IMR-90 (cell line): ENCODE measurements around the gene ADGRV1. TPM values are rescaled to one million over a fixed set of nuclear protein-coding genes. Genes with fewer than 3 reads are reported as not detected.

ENCODE experiments used
- ATAC-seq: fragments of 200-7000 bp; cut with Tn5 transposase; 2 replicates; pipeline ENCODE4 v1.9.1; 2020; ENCODE audit warnings: low read depth, mild to moderate bottlenecking, moderate library complexity
- BruUV-seq: library from RNA; stranded (reverse); fragments of 400-500 nt; replicated peaks from 2 replicates; lab custom pipeline; 2021; lab: Mats Ljungman, UMichigan
- CTCF ChIA-PET: fragments of 300-600 bp; formaldehyde crosslinking; extraction: SDS; loops from one replicate; lab custom pipeline; 2021; ENCODE audit warnings: antibody characterized with exemption; lab: Yijun Ruan, JAX
- POLR2A ChIA-PET: fragments of 300-600 bp; sonication (Branson Sonifier 250); formaldehyde crosslinking; loops from one replicate; lab custom pipeline; 2022; ENCODE audit warnings: antibody characterized with exemption; ENCODE audit not compliant: unreplicated experiment; lab: Charles Lee
- DNase-seq: peaks from one replicate; pipeline ENCODE4 v3.0.0; 2013
- H2AFZ ChIP-seq: replicated peaks from 2 replicates; pipeline ENCODE3; 2013; ENCODE audit warnings: low read length, mild to moderate bottlenecking; ENCODE audit not compliant: poor library complexity
- H2AK5ac ChIP-seq: 2 replicates; pipeline ENCODE4 v1.6.1; 2013; ENCODE audit warnings: low read depth, low read length, inconsistent platforms
- H2AK9ac ChIP-seq: replicated peaks from 2 replicates; pipeline ENCODE3; 2013; ENCODE audit warnings: mild to moderate bottlenecking, low read depth, low read length, moderate library complexity; ENCODE audit not compliant: poor library complexity
- H2BK120ac ChIP-seq: 2 replicates; pipeline ENCODE4 v1.6.1; 2013; ENCODE audit warnings: low read depth, low read length, inconsistent platforms
- H2BK15ac ChIP-seq: 3 replicates; pipeline ENCODE4 v1.6.1; 2013; ENCODE audit warnings: low read depth, low read length, inconsistent platforms
- H2BK20ac ChIP-seq: 2 replicates; pipeline ENCODE4 v1.6.1; 2013; ENCODE audit warnings: low read depth, mild to moderate bottlenecking, inconsistent platforms, low read length, moderate library complexity
- H2BK5ac ChIP-seq: 2 replicates; pipeline ENCODE4 v1.6.1; 2013; ENCODE audit warnings: mild to moderate bottlenecking, low read depth, low read length, inconsistent platforms; ENCODE audit not compliant: poor library complexity, severe bottlenecking
- H3K14ac ChIP-seq: replicated peaks from 2 replicates; pipeline ENCODE4 v1.6.1; 2013; ENCODE audit warnings: low read depth, low read length, inconsistent platforms
- H3K18ac ChIP-seq: 2 replicates; pipeline ENCODE4 v1.6.1; 2013; ENCODE audit warnings: low read depth, low read length, control low read depth
- H3K23ac ChIP-seq: 2 replicates; pipeline ENCODE4 v1.6.1; 2013; ENCODE audit warnings: low read depth, low read length, inconsistent platforms
- H3K27ac ChIP-seq: 2 replicates; pipeline ENCODE4 v1.5.1; 2013; ENCODE audit warnings: mild to moderate bottlenecking, control low read depth, low read length; ENCODE audit not compliant: insufficient read depth
- H3K27me3 ChIP-seq: 2 replicates; pipeline ENCODE4 v1.6.1; 2013; ENCODE audit warnings: low read length; ENCODE audit not compliant: control insufficient read depth, insufficient read depth
- H3K36me3 ChIP-seq: 2 replicates; pipeline ENCODE4 v1.6.1; 2013; ENCODE audit warnings: low read length, mixed read lengths; ENCODE audit not compliant: control insufficient read depth, insufficient read depth
- H3K4ac ChIP-seq: 2 replicates; pipeline ENCODE4 v1.6.1; 2013; ENCODE audit warnings: low read depth, low read length, inconsistent platforms
- H3K4me1 ChIP-seq: 2 replicates; pipeline ENCODE4 v1.6.1; 2013; ENCODE audit warnings: low read length, mixed read lengths; ENCODE audit not compliant: control insufficient read depth, insufficient read depth
- H3K4me2 ChIP-seq: 2 replicates; pipeline ENCODE4 v1.6.1; 2013; ENCODE audit warnings: low read depth, mild to moderate bottlenecking, control low read depth, low read length, moderate library complexity
- H3K4me3 ChIP-seq: 2 replicates; pipeline ENCODE4 v1.5.1; 2013; ENCODE audit warnings: low read depth, mild to moderate bottlenecking, control low read depth, low read length, moderate library complexity; ENCODE audit not compliant: insufficient read depth
- H3K56ac ChIP-seq: 2 replicates; pipeline ENCODE4 v1.6.1; 2013; ENCODE audit warnings: low read length, inconsistent platforms; ENCODE audit not compliant: insufficient read depth; ENCODE audit errors: extremely low read depth
- H3K79me1 ChIP-seq, 2 experiments: 2 replicates each; pipeline ENCODE4 v1.6.1; 2013; ENCODE audit warnings: low read length in 2 of 2, inconsistent platforms in 1 of 2, low read depth in 1 of 2
- H3K9ac ChIP-seq: 2 replicates; pipeline ENCODE4 v1.6.1; 2013; ENCODE audit warnings: low read depth, low read length, control low read depth
- H3K9me1 ChIP-seq: 2 replicates; pipeline ENCODE4 v1.6.1; 2013; ENCODE audit warnings: low read length, inconsistent platforms; ENCODE audit not compliant: insufficient read depth
- H3K9me3 ChIP-seq: 2 replicates; pipeline ENCODE4 v1.6.1; 2013; ENCODE audit warnings: low read length; ENCODE audit not compliant: control insufficient read depth, insufficient read depth
- H4K20me1 ChIP-seq: 2 replicates; pipeline ENCODE4 v1.6.1; 2013; ENCODE audit warnings: low read length, inconsistent platforms; ENCODE audit not compliant: insufficient read depth
- H4K5ac ChIP-seq: 2 replicates; pipeline ENCODE4 v1.6.1; 2013; ENCODE audit warnings: mild to moderate bottlenecking, low read depth, low read length, control low read depth
- H4K8ac ChIP-seq, 2 experiments: 2 replicates each; pipeline ENCODE4 v1.6.1; 2013; ENCODE audit warnings: low read depth in 2 of 2, low read length in 2 of 2, control low read depth in 1 of 2, inconsistent platforms in 1 of 2
- H4K91ac ChIP-seq: 2 replicates; pipeline ENCODE4 v1.6.1; 2013; ENCODE audit warnings: low read depth, low read length, inconsistent platforms; ENCODE audit not compliant: insufficient read depth
- BHLHE40 ChIP-seq: fragments of 150-350 bp; IDR thresholded peaks from 2 replicates; pipeline ENCODE4 v1.6.1; 2016; ENCODE audit warnings: mild to moderate bottlenecking, low read depth, low read length
- CEBPB ChIP-seq: IDR thresholded peaks from 2 replicates; pipeline ENCODE4 v1.6.1; 2012; ENCODE audit warnings: low read depth, low read length, improper control_type of control experiment
- CHD1 ChIP-seq: IDR thresholded peaks from 2 replicates; pipeline ENCODE4 v1.6.1; 2012; ENCODE audit warnings: low read depth, low read length, improper control_type of control experiment
- ELK1 ChIP-seq: fragments of 150-350 bp; IDR thresholded peaks from 2 replicates; pipeline ENCODE4 v1.6.1; 2016; ENCODE audit warnings: low read depth, mild to moderate bottlenecking, low read length, moderate library complexity, borderline replicate concordance
- FOS ChIP-seq: fragments of 150-350 bp; IDR thresholded peaks from 2 replicates; pipeline ENCODE4 v1.6.1; 2016; ENCODE audit warnings: low read depth, low read length
- MAFK ChIP-seq: IDR thresholded peaks from 2 replicates; pipeline ENCODE4 v1.6.1; 2012; ENCODE audit warnings: low read depth, low read length, improper control_type of control experiment
- MAZ ChIP-seq: IDR thresholded peaks from 2 replicates; pipeline ENCODE4 v1.6.1; 2012; ENCODE audit warnings: low read depth, mild to moderate bottlenecking, low read length, improper control_type of control experiment, moderate library complexity, borderline replicate concordance
- MXI1 ChIP-seq: IDR thresholded peaks from 2 replicates; pipeline ENCODE4 v1.6.1; 2012; ENCODE audit warnings: low read depth, mild to moderate bottlenecking, low read length, moderate library complexity, borderline replicate concordance
- NFE2L2 ChIP-seq: fragments of 150-350 bp; IDR thresholded peaks from 2 replicates; pipeline ENCODE4 v1.6.1; 2016; ENCODE audit warnings: low read depth, mild to moderate bottlenecking, low read length
- POLR2A ChIP-seq: IDR thresholded peaks from 2 replicates; pipeline ENCODE4 v1.6.1; 2012; ENCODE audit warnings: mild to moderate bottlenecking, low read depth, low read length
- RAD21 ChIP-seq: IDR thresholded peaks from 2 replicates; pipeline ENCODE4 v1.6.1; 2012; ENCODE audit warnings: low read length, improper control_type of control experiment
- RCOR1 ChIP-seq: IDR thresholded peaks from 2 replicates; pipeline ENCODE4 v1.6.1; 2012; ENCODE audit warnings: mild to moderate bottlenecking, low read length, improper control_type of control experiment; ENCODE audit not compliant: insufficient replicate concordance
- RFX5 ChIP-seq: IDR thresholded peaks from 2 replicates; pipeline ENCODE4 v1.8.0; 2012; ENCODE audit warnings: low read depth, mild to moderate bottlenecking, low read length, moderate library complexity
- SMC3 ChIP-seq: fragments of 150-350 bp; IDR thresholded peaks from 2 replicates; pipeline ENCODE4 v1.6.1; 2016; ENCODE audit warnings: low read depth, mild to moderate bottlenecking, antibody characterized with exemption, low read length, moderate library complexity
- WGBS, 2 experiments: methylation state at CpG; one replicate each; pipeline versions ENCODE4 v1.1.5 to v1.1.7; 2013; ENCODE audit warnings: missing lambda C conversion rate in 2 of 2; ENCODE audit not compliant: insufficient read length in 1 of 2; ENCODE audit errors: extremely low coverage in 2 of 2; 5-methylcytosine and 5-hydroxymethylcytosine counted together
- dilution Hi-C: fragments of 300-500 bp; cut with HindIII; formaldehyde crosslinking; loops from one replicate; pipeline ENCODE4 v1.14.3; 2018; ENCODE audit warnings: low sequenced_read_pairs; ENCODE audit not compliant: unreplicated experiment
- in situ Hi-C: fragments of 300-500 bp; cut with MboI; formaldehyde crosslinking; loops from 3 replicates; pipeline ENCODE4 v1.14.3; 2019; ENCODE audit warnings: low sequenced_read_pairs, inconsistent platforms, mixed read lengths
- intact Hi-C: fragments of 100-400 bp; cut with micrococcal nuclease; formaldehyde crosslinking; loops from 2 replicates; pipeline ENCODE4 v1.10.0; 2022
- polyA plus RNA-seq, 3 experiments: library from polyadenylated mRNA; depleted of rRNA; stranded (reverse); fragments of >200 nt; gene quantifications; 2 replicates each; pipeline ENCODE4 v1.2.3, GENCODE V29; 2012; ENCODE audit warnings: low replicate concordance in 1 of 3
- total RNA-seq: library from RNA; depleted of rRNA; stranded (reverse); fragments of >200 nt; gene quantifications from 2 replicates; pipeline ENCODE4 v1.2.3, GENCODE V29; 2012
- TF ChIP-seq, protein P1 (sequence below): conservative IDR thresholded peaks from 2 replicates; pipeline ENCODE4 v1.5.1; 2012; ENCODE audit warnings: mild to moderate bottlenecking, low read depth, low read length, improper control_type of control experiment

ADGRV1 gene
- total and polyA plus RNA-seq, 2 of the 4 experiments (the other 2 are of a cell fraction): under 0.01 TPM; not detected in 1

DNA sequence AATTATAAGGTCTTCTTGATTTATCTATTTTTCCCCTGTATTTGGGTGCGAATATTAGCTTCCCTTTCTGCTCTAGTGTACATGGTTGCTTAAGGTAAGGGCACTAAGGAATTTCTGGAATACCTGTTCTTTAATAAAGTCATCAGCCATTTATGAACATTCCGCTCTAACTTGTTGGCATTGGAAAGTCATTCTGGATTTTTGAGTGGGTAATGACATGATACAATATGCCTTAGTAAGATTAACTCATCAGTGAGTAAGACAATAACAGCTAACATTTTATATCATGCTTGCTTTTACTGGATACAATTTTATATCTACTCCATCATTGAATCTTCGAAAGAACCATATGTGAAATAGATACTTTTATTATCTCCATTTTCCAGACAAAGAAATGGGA lies 628.4 kb downstream of the ADGRV1 start:
- dilution Hi-C loops (no loop called here), in situ Hi-C loops (no loop called here), intact Hi-C loops (no loop called here)
- H3K4ac ChIP-seq: no peak overlapping the region
- H2AFZ ChIP-seq: no peak overlapping the region
- no peak overlapping the region for H2AK5ac ChIP-seq
- H3K9ac ChIP-seq: no peak overlapping the region
- H3K27me3 ChIP-seq: no peaks in the 10 kb centered on the region
- no peak overlapping the region for H2BK120ac ChIP-seq
- no peaks in the 10 kb centered on the region for H3K9me3 ChIP-seq
- whole genome bisulfite sequencing, 2 experiments: no CpG with 5 or more reads among the region's 3 CpGs
- ATAC-seq: no peak
- no peak overlapping the region for H2AK9ac ChIP-seq
- H3K4me1 ChIP-seq: peaks cover 4% of the 10 kb centered on the region; the same call in 1 of the 2 replicates
- no peak overlapping the region for H2BK20ac ChIP-seq
- H2BK5ac ChIP-seq: no peak overlapping the region
- no peak overlapping the region for H4K5ac ChIP-seq
- TF ChIP-seq, protein P1, sequence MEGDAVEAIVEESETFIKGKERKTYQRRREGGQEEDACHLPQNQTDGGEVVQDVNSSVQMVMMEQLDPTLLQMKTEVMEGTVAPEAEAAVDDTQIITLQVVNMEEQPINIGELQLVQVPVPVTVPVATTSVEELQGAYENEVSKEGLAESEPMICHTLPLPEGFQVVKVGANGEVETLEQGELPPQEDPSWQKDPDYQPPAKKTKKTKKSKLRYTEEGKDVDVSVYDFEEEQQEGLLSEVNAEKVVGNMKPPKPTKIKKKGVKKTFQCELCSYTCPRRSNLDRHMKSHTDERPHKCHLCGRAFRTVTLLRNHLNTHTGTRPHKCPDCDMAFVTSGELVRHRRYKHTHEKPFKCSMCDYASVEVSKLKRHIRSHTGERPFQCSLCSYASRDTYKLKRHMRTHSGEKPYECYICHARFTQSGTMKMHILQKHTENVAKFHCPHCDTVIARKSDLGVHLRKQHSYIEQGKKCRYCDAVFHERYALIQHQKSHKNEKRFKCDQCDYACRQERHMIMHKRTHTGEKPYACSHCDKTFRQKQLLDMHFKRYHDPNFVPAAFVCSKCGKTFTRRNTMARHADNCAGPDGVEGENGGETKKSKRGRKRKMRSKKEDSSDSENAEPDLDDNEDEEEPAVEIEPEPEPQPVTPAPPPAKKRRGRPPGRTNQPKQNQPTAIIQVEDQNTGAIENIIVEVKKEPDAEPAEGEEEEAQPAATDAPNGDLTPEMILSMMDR: no peak
- TF ChIP-seq ELK1 (no peak), BHLHE40 (no peak), RAD21 (no peak), MXI1 (no peak), MAFK (no peak), RFX5 (no peak), SMC3 (no peak), NFE2L2 (no peak), CEBPB (no peak), POLR2A (no peak), RCOR1 (no peak), MAZ (no peak), CHD1 (no peak), FOS (no peak)
- BruUV-seq: no TSS peak
- H3K36me3 ChIP-seq: no peaks in the 10 kb centered on the region
- ChIA-PET POLR2A (no interaction called here), CTCF (no interaction called here)
- DNase-seq: no peak
- H3K4me3 ChIP-seq: no peak overlapping the region
- peaks cover 3% of the 10 kb centered on the region; the same call in 1 of the 2 replicates for H3K9me1 ChIP-seq
- no peak overlapping the region for H2BK15ac ChIP-seq
- no peak overlapping the region for H4K91ac ChIP-seq
- no peak overlapping the region for H4K8ac ChIP-seq
- no peaks in the 10 kb centered on the region for H3K79me1 ChIP-seq
- no peak overlapping the region for H3K4me2 ChIP-seq
- H3K18ac ChIP-seq: no peak overlapping the region
- H4K20me1 ChIP-seq: no peaks in the 10 kb centered on the region
- no peak overlapping the region for H3K23ac ChIP-seq
- H3K56ac ChIP-seq: no peak overlapping the region
- no peak overlapping the region for H3K14ac ChIP-seq
- H3K27ac ChIP-seq: no peak overlapping the region
